ENCODE data around the gene CAMK1D. TPM values are rescaled to one million over a fixed set of nuclear protein-coding genes. Genes with fewer than 3 reads are reported as not detected.

Gene CAMK1D
- polyA plus RNA-seq, 1 donor (not counting 4 experiments of a cell fraction or from before 2014, with no cell fraction given) = 0.76 TPM

- DNase-seq (ENCODE audit: low read depth, low spot score) = no peak
- Histone ChIP-seq H3K27me3 (ENCODE audit: control insufficient read depth, extremely low read depth, insufficient read depth, low read length) (no peaks in the 10 kb centered on the region), H2AFZ (ENCODE audit: control insufficient read depth, low read length) (no peak overlapping the region), H3K9ac (ENCODE audit: control insufficient read depth, extremely low read depth, insufficient read depth, low read length) (no peak overlapping the region), H3K27ac (ENCODE audit: control insufficient read depth, insufficient read depth, low read length) (no peak overlapping the region), H3K36me3 (ENCODE audit: control insufficient read depth in 2 of 2, extremely low read depth in 1 of 2, insufficient read depth in 2 of 2, low read length in 2 of 2) (no peaks in the 10 kb centered on the region), H3K79me2 (ENCODE audit: control insufficient read depth, insufficient read depth, low read length) (no peaks in the 10 kb centered on the region), H3K9me3 (ENCODE audit: control insufficient read depth, low read depth, low read length) (no peaks in the 10 kb centered on the region), H3K4me2 (ENCODE audit: control insufficient read depth, extremely low read depth, insufficient read depth, low read depth, low read length) (no peak overlapping the region), H3K4me1 (ENCODE audit: control insufficient read depth, extremely low read depth, insufficient read depth, low read length) (no peaks in the 10 kb centered on the region), H3K9me1 (ENCODE audit: control insufficient read depth, extremely low read depth, insufficient read depth, low read length) (no peaks in the 10 kb centered on the region), H4K20me1 (ENCODE audit: control insufficient read depth, extremely low read depth, insufficient read depth, low read length) (no peaks in the 10 kb centered on the region), H3K4me3 (ENCODE audit: control insufficient read depth in 2 of 3, extremely low read depth in 1 of 3, insufficient read depth in 2 of 3, low read depth in 1 of 3, low read length in 3 of 3) (no peak overlapping the region)
- TF ChIP-seq EZH2 (IDR thresholded peaks at IDR 0.05; ENCODE audit: low read length) = no peak
- no peak for TF ChIP-seq CTCF (optimal IDR thresholded peaks at IDR 0.05 in 1 of 3, IDR thresholded peaks at IDR 0.05 in 1 of 3, conservative IDR thresholded peaks at IDR 0.05 in 1 of 3; ENCODE audit: extremely low read depth in 1 of 3, insufficient read depth in 2 of 3, low read length in 3 of 3)
- FAIRE-seq = no peak
- dilution Hi-C loops (cut with MboI; ENCODE audit: extremely low pct_ligation_motif_present, low sequenced_read_pairs) = loop anchor here (25.0 kb wide), 1 partner anchor 203 kb away; no protein-coding TSS in a partner anchor
These were observed 316.2 kb downstream of the CAMK1D start for GRCh38 chr10:12665501-12665900.

- H3K9me1 ChIP-seq (ENCODE audit: control insufficient read depth, extremely low read depth, insufficient read depth, low read length) = no peaks in the 10 kb centered on the region
- TF ChIP-seq EZH2 (IDR thresholded peaks at IDR 0.05; ENCODE audit: low read length) (no peak), CTCF (optimal IDR thresholded peaks at IDR 0.05 in 1 of 3, IDR thresholded peaks at IDR 0.05 in 1 of 3, conservative IDR thresholded peaks at IDR 0.05 in 1 of 3; ENCODE audit: extremely low read depth in 1 of 3, insufficient read depth in 2 of 3, low read length in 3 of 3) (no peak)
- dilution Hi-C loops (cut with MboI; ENCODE audit: extremely low pct_ligation_motif_present, low sequenced_read_pairs) = loop anchor here (25.0 kb wide), 1 partner anchor 205 kb away; no protein-coding TSS in a partner anchor
- H2AFZ ChIP-seq (ENCODE audit: control insufficient read depth, low read length) = no peak overlapping the region
- no peaks in the 10 kb centered on the region for H3K36me3 ChIP-seq (ENCODE audit: control insufficient read depth in 2 of 2, extremely low read depth in 1 of 2, insufficient read depth in 2 of 2, low read length in 2 of 2)
- no peak overlapping the region for H3K4me3 ChIP-seq (ENCODE audit: control insufficient read depth in 2 of 3, extremely low read depth in 1 of 3, insufficient read depth in 2 of 3, low read depth in 1 of 3, low read length in 3 of 3)
- H3K4me1 ChIP-seq (ENCODE audit: control insufficient read depth, extremely low read depth, insufficient read depth, low read length) = no peaks in the 10 kb centered on the region
- H3K79me2 ChIP-seq (ENCODE audit: control insufficient read depth, insufficient read depth, low read length) = no peaks in the 10 kb centered on the region
- no peak overlapping the region for H3K27ac ChIP-seq (ENCODE audit: control insufficient read depth, insufficient read depth, low read length)
- DNase-seq (ENCODE audit: low read depth, low spot score) (no peak), FAIRE-seq (no peak)
- no peak overlapping the region for H3K9ac ChIP-seq (ENCODE audit: control insufficient read depth, extremely low read depth, insufficient read depth, low read length)
- no peaks in the 10 kb centered on the region for H3K27me3 ChIP-seq (ENCODE audit: control insufficient read depth, extremely low read depth, insufficient read depth, low read length)
- H4K20me1 ChIP-seq (ENCODE audit: control insufficient read depth, extremely low read depth, insufficient read depth, low read length) = no peaks in the 10 kb centered on the region
- H3K9me3 ChIP-seq (ENCODE audit: control insufficient read depth, low read depth, low read length) = no peaks in the 10 kb centered on the region
- H3K4me2 ChIP-seq (ENCODE audit: control insufficient read depth, extremely low read depth, insufficient read depth, low read depth, low read length) = no peak overlapping the region
These were observed 317.7 kb downstream of the CAMK1D start for GRCh38 chr10:12667052-12667451.

All from keratinocyte (primary cell).